CD4-positive, CD25-positive, alpha-beta regulatory T cell (primary cell): ENCODE data around the gene GBP5. TPM values are rescaled to one million over a fixed set of nuclear protein-coding genes. Genes with fewer than 3 reads are reported as not detected.
"Not testable (repeated sequence)": the region's sequence is repeated elsewhere in the genome, so short reads cannot be mapped to it uniquely, and the experiment has no call there.

Experiments
- ATAC-seq, 2 donors: fragments of 150-1000 bp; cut with Tn5 transposase; one replicate each; pipeline ENCODE4 v1.10.0; 2021; ENCODE audit warnings: low read depth in 2 of 2, moderate number of reproducible peaks in 2 of 2, moderate library complexity in 1 of 2
- DNase-seq, 3 donors: peaks; one replicate each; pipeline versions ENCODE4 v3.0.0 to v3.0.0-alpha.2; 2012 to 2022; ENCODE audit warnings: mixed read lengths in 1 of 3
- H3K27ac ChIP-seq: one replicate; pipeline ENCODE4 v1.7.0; 2013; ENCODE audit warnings: mild to moderate bottlenecking, low read length; ENCODE audit not compliant: insufficient read depth, poor library complexity, severe bottlenecking
- H3K27me3 ChIP-seq: one replicate; pipeline ENCODE4 v1.7.0; 2013; ENCODE audit warnings: low read length; ENCODE audit not compliant: control insufficient read depth, insufficient read depth
- H3K36me3 ChIP-seq: one replicate; pipeline ENCODE4 v1.7.0; 2013; ENCODE audit warnings: mild to moderate bottlenecking, low read length, moderate library complexity; ENCODE audit not compliant: control insufficient read depth, insufficient read depth
- H3K4me1 ChIP-seq: 2 replicates; pipeline ENCODE4 v1.7.0; 2013; ENCODE audit warnings: mild to moderate bottlenecking, low read length; ENCODE audit not compliant: insufficient read depth, control insufficient read depth, poor library complexity, severe bottlenecking
- H3K4me3 ChIP-seq: one replicate; pipeline ENCODE4 v1.7.0; 2013; ENCODE audit warnings: low read depth, mild to moderate bottlenecking, low read length, moderate library complexity
- H3K9me3 ChIP-seq, 2 experiments: 1 replicate in 1 of 2; 2 replicates in 1 of 2; pipeline ENCODE4 v1.7.0; 2013; ENCODE audit warnings: low read length in 2 of 2, mild to moderate bottlenecking in 1 of 2, moderate library complexity in 1 of 2; ENCODE audit not compliant: control insufficient read depth in 2 of 2
- H3K27ac Mint-ChIP-seq, 3 donors: one replicate each; pipeline ENCODE4 v1.8.0; 2020 to 2022; ENCODE audit warnings: mild to moderate bottlenecking in 3 of 3, mixed read lengths in 3 of 3, moderate library complexity in 2 of 3
- H3K27me3 Mint-ChIP-seq: one replicate; pipeline ENCODE4 v1.8.0; 2022; ENCODE audit warnings: mild to moderate bottlenecking, mixed read lengths
- H3K36me3 Mint-ChIP-seq: one replicate; pipeline ENCODE4 v1.8.0; 2020; ENCODE audit warnings: mixed read lengths
- H3K4me1 Mint-ChIP-seq, 4 donors: one replicate each; pipeline ENCODE4 v1.8.0; 2020 to 2022; ENCODE audit warnings: mixed read lengths in 4 of 4, mild to moderate bottlenecking in 1 of 4
- H3K4me3 Mint-ChIP-seq, 4 donors: one replicate each; pipeline ENCODE4 v1.8.0; 2020 to 2022; ENCODE audit warnings: mild to moderate bottlenecking in 4 of 4, mixed read lengths in 4 of 4, moderate library complexity in 3 of 4
- H3K9me3 Mint-ChIP-seq, 7 donors: one replicate each; pipeline ENCODE4 v1.8.0; 2020 to 2022; ENCODE audit warnings: mixed read lengths in 7 of 7, mild to moderate bottlenecking in 3 of 7, moderate library complexity in 2 of 7
- polyA plus RNA-seq, 4 donors: library from polyadenylated mRNA; unstranded; fragments of 300-500 nt; fragmentation: Illumina TruSeq; gene quantifications; one replicate each; pipeline ENCODE4 v1.2.3, GENCODE V29; 2021
- total RNA-seq: library from RNA; stranded (reverse); gene quantifications from one replicate; pipeline ENCODE4 v1.2.3, GENCODE V29; 2022

GBP5 gene
- total and polyA plus RNA-seq, 5 donors from 2014 or later = 201 to 425 (median 360) TPM

DNA sequence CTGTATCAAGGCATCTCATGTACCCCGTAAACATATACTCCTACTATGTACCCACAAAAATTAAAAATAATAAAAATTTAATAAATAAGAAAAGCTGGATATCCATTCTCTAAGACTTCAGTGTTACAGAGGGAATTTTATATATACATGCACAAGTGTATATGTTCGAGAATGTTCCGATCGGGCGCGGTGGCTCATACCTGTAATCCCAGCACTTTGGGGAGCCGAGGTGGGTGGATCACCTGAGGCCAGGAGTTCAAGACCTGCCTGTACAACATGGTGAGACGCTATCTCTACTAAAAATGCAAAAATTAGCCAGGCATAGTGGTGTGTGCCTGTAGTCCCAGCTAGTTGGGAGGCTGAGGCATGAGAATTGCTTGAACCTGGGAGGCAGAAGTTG is 17.1 kb downstream of the GBP5 start:
- Histone ChIP-seq H3K36me3 (peaks cover 38% of the 10 kb centered on the region), H3K27ac (peak overlapping the region; percentile 42), H3K4me1 (peaks cover 30% of the 10 kb centered on the region)
- DNase-seq, H3K27me3 ChIP-seq, H3K27me3 Mint-ChIP-seq, ATAC-seq, H3K4me3 ChIP-seq, H3K9me3 ChIP-seq, H3K4me3 Mint-ChIP-seq: not testable (repeated sequence)
- Mint-ChIP-seq H3K27ac (peak overlapping the region in 1 of 3 donors; percentile 21), H3K36me3 (peaks cover 54% of the 10 kb centered on the region), H3K4me1 (peaks cover 41 to 61% (median 52%) of the 10 kb centered on the region in 4 donors), H3K9me3 (peaks cover 0 to 15% (median 4%) of the 10 kb centered on the region in 7 donors)

- Histone ChIP-seq H3K4me3 (no peak overlapping the region), H3K9me3 (peaks cover 0 to 4% of the 10 kb centered on the region in 2 experiments), H3K27ac (no peak overlapping the region), H3K4me1 (peaks cover 23% of the 10 kb centered on the region), H3K36me3 (peaks cover 31% of the 10 kb centered on the region), H3K27me3 (no peaks in the 10 kb centered on the region)
- DNase-seq (no peak), ATAC-seq (no peak)
- Mint-ChIP-seq H3K36me3 (peaks cover 56% of the 10 kb centered on the region), H3K4me1 (peaks cover 40 to 61% (median 54%) of the 10 kb centered on the region in 4 donors), H3K27ac (no peak overlapping the region), H3K4me3 (no peak overlapping the region), H3K27me3 (no peaks in the 10 kb centered on the region), H3K9me3 (peaks cover 0 to 15% (median 4%) of the 10 kb centered on the region in 7 donors)
Measured at GRCh38 chr1:89254658-89255287, 17.9 kb downstream of the GBP5 start.

GRCh38 chr1:89243046-89243445 is 29.6 kb downstream of the GBP5 start:
- Histone ChIP-seq H3K9me3 (peaks cover 8 to 11% of the 10 kb centered on the region in 2 experiments), H3K4me1 (peaks cover 2% of the 10 kb centered on the region), H3K4me3 (no peak overlapping the region), H3K27me3 (no peaks in the 10 kb centered on the region), H3K36me3 (no peaks in the 10 kb centered on the region), H3K27ac (no peak overlapping the region)
- Mint-ChIP-seq H3K27me3 (no peaks in the 10 kb centered on the region), H3K27ac (peak overlapping the region in 1 of 3 donors; percentile 64), H3K4me1 (peaks cover 4 to 41% (median 28%) of the 10 kb centered on the region in 4 donors), H3K4me3 (no peak overlapping the region), H3K9me3 (peaks cover 2 to 24% (median 18%) of the 10 kb centered on the region in 7 donors), H3K36me3 (peaks cover 45% of the 10 kb centered on the region)
- DNase-seq (no peak), ATAC-seq (no peak)

Other genes with a start within 250 kb of the GBP5 start
- 36.6 TPM for gene GBP3, start 250.0 kb downstream of the GBP5 start, total RNA-seq
- gene GBP3, start 250.0 kb downstream of the GBP5 start, polyA plus RNA-seq = 10 to 100 TPM; 11.7 to 21.8 (median 18.1) TPM
- 87.1 TPM for gene GBP1, start 207.7 kb downstream of the GBP5 start, total RNA-seq
- gene GBP1, start 207.7 kb downstream of the GBP5 start, polyA plus RNA-seq = 100 to 1,000 TPM in 1 of 4 donors, 10 to 100 TPM in 3; 70.4 to 124 (median 93.6) TPM
- 233 TPM for gene GBP2, start 146.7 kb downstream of the GBP5 start, total RNA-seq
- gene GBP2, start 146.7 kb downstream of the GBP5 start, polyA plus RNA-seq = 100 to 1,000 TPM; 189 to 250 (median 234) TPM
- 0.20 TPM for gene GBP7, start 96.9 kb downstream of the GBP5 start, total RNA-seq
- gene GBP7, start 96.9 kb downstream of the GBP5 start, polyA plus RNA-seq = under 1 TPM in 1 of 4 donors, not detected in 3; 0.11 TPM
- 64.4 TPM for gene GBP4, start 73.9 kb downstream of the GBP5 start, total RNA-seq
- gene GBP4, start 73.9 kb downstream of the GBP5 start, polyA plus RNA-seq = 10 to 100 TPM; 30.9 to 54.5 (median 36.3) TPM
- 0.47 TPM for gene GBP6, start 91.2 kb upstream of the GBP5 start, total RNA-seq
- under 1 TPM in 3 of 4 donors, not detected in 1; 0.15 to 0.38 (median 0.30) TPM for gene GBP6, start 91.2 kb upstream of the GBP5 start, polyA plus RNA-seq